HepG2 (cell line): ENCODE results near the gene STXBP2. TPM values are rescaled to one million over a fixed set of nuclear protein-coding genes. Genes with fewer than 3 reads are reported as not detected.

Experiments
- FOXA3 ChIP-seq: IDR thresholded peaks from 2 replicates; pipeline ENCODE4 v1.6.1; 2016; ENCODE audit warnings: missing genetic modification reagents, missing compliant biosample characterization
- HOXA9 ChIP-seq: sonication (generic); formaldehyde crosslinking; IDR thresholded peaks from 2 replicates; pipeline ENCODE4 v1.8.1; 2022; ENCODE audit warnings: missing genetic modification reagents, mild to moderate bottlenecking, moderate library complexity, borderline replicate concordance
- LBX2 ChIP-seq: sonication (generic); formaldehyde crosslinking; IDR thresholded peaks from 2 replicates; pipeline ENCODE4 v1.5.0; 2020; ENCODE audit warnings: missing genetic modification reagents, mild to moderate bottlenecking, borderline replicate concordance
- MBD4 ChIP-seq: IDR thresholded peaks from 2 replicates; pipeline ENCODE4 v1.6.1; 2012; ENCODE audit warnings: low read length, inconsistent platforms, borderline replicate concordance
- MIER2 ChIP-seq: IDR thresholded peaks from 2 replicates; pipeline ENCODE4 v1.6.1; 2016; ENCODE audit warnings: missing biosample characterization, missing genetic modification reagents
- MZF1 ChIP-seq: sonication (generic); formaldehyde crosslinking; IDR thresholded peaks from 2 replicates; pipeline ENCODE4 v1.8.1; 2023; ENCODE audit warnings: mild to moderate bottlenecking, missing genetic modification reagents, borderline replicate concordance
- NAIF1 ChIP-seq: sonication (generic); formaldehyde crosslinking; IDR thresholded peaks from 2 replicates; pipeline ENCODE4 v1.5.0; 2020; ENCODE audit warnings: mild to moderate bottlenecking, missing genetic modification reagents, borderline replicate concordance
- NCOR1 ChIP-seq: fragments of 200-600 bp; sonication (generic); IDR thresholded peaks from 2 replicates; pipeline ENCODE4 v1.7.0; 2017; ENCODE audit warnings: antibody characterized with exemption, low read length, borderline replicate concordance
- NFIB ChIP-seq: sonication (generic); formaldehyde crosslinking; IDR thresholded peaks from 2 replicates; pipeline ENCODE4 v1.9.0; 2021; ENCODE audit warnings: missing genetic modification reagents, mild to moderate bottlenecking, borderline replicate concordance
- SKI ChIP-seq: fragments of 450-650 bp; IDR thresholded peaks from one replicate; pipeline ENCODE4 v1.6.1; 2018; ENCODE audit warnings: mild to moderate bottlenecking; ENCODE audit not compliant: partially characterized antibody
- XRCC5 ChIP-seq: fragments of 200-400 bp; formaldehyde crosslinking; optimal IDR thresholded peaks from 2 replicates; pipeline ENCODE3; 2017; ENCODE audit warnings: mild to moderate bottlenecking, low read length
- ZKSCAN5 ChIP-seq: sonication (generic); formaldehyde crosslinking; IDR thresholded peaks from 2 replicates; pipeline ENCODE4 v1.5.1; 2020; ENCODE audit warnings: mild to moderate bottlenecking, missing genetic modification reagents
- ZMYM4 ChIP-seq: sonication (generic); formaldehyde crosslinking; IDR thresholded peaks from 2 replicates; pipeline ENCODE4 v1.8.1; 2023; ENCODE audit warnings: mild to moderate bottlenecking, missing genetic modification reagents
- ZNF138 ChIP-seq: sonication (generic); formaldehyde crosslinking; IDR thresholded peaks from 2 replicates; pipeline ENCODE4 v1.5.0; 2020; ENCODE audit warnings: mild to moderate bottlenecking, low read depth, missing genetic modification reagents
- ZNF235 ChIP-seq: sonication (generic); formaldehyde crosslinking; IDR thresholded peaks from 2 replicates; pipeline ENCODE4 v1.8.1; 2023; ENCODE audit warnings: mild to moderate bottlenecking, missing genetic modification reagents, borderline replicate concordance
- ZNF275 ChIP-seq: sonication (generic); formaldehyde crosslinking; IDR thresholded peaks from 2 replicates; pipeline ENCODE4 v1.8.0; 2022; ENCODE audit warnings: missing genetic modification reagents, mild to moderate bottlenecking, inconsistent platforms, borderline replicate concordance
- ZNF451 ChIP-seq: sonication (generic); formaldehyde crosslinking; IDR thresholded peaks from 2 replicates; pipeline ENCODE4 v1.5.0; 2020; ENCODE audit warnings: mild to moderate bottlenecking, missing genetic modification reagents
- ZNF549 ChIP-seq: sonication (generic); formaldehyde crosslinking; IDR thresholded peaks from 2 replicates; pipeline ENCODE4 v1.5.0; 2020; ENCODE audit warnings: missing genetic modification reagents
- ZNF567 ChIP-seq: sonication (generic); formaldehyde crosslinking; IDR thresholded peaks from 2 replicates; pipeline ENCODE4 v1.8.1; 2023; ENCODE audit warnings: mild to moderate bottlenecking, missing genetic modification reagents, borderline replicate concordance
- ZNF7 ChIP-seq: IDR thresholded peaks from 2 replicates; pipeline ENCODE4 v1.6.1; 2016; ENCODE audit warnings: missing biosample characterization, missing genetic modification reagents
- ZNF737 ChIP-seq: sonication (generic); formaldehyde crosslinking; IDR thresholded peaks from 2 replicates; pipeline ENCODE4 v1.5.0; 2020; ENCODE audit warnings: missing genetic modification reagents, mild to moderate bottlenecking, borderline replicate concordance
- ZSCAN30 ChIP-seq: sonication (generic); formaldehyde crosslinking; IDR thresholded peaks from 2 replicates; pipeline ENCODE4 v1.5.0; 2020; ENCODE audit warnings: mild to moderate bottlenecking, missing genetic modification reagents
- polyA plus RNA-seq, 8 experiments: library from polyadenylated mRNA; depleted of rRNA in 3 of 8; stranded (reverse) in 7 of 8; unstranded in 1 of 8; fragments of >200 nt; fragmentation: Illumina TruSeq in 4 of 8; extraction: Trizol in 4 of 8; gene quantifications; 2 replicates each; pipeline versions ENCODE4 v1.2.1 to v1.2.3, GENCODE V29; 2011 to 2016; ENCODE audit warnings: low read depth in 4 of 8, missing spikeins in 1 of 8, mixed read lengths in 1 of 8; ENCODE audit not compliant: insufficient read depth in 1 of 8
- total RNA-seq, 5 experiments: library from RNA; depleted of rRNA; stranded (reverse); fragments of >200 nt; fragmentation: Illumina TruSeq; extraction: Trizol; gene quantifications; 2 replicates each; pipeline ENCODE4 v1.2.3, GENCODE V29; 2016; ENCODE audit warnings: low read depth in 1 of 5
- TF ChIP-seq, protein P1 (sequence below): IDR thresholded peaks from 2 replicates; pipeline ENCODE4 v1.6.1; 2016; ENCODE audit warnings: mild to moderate bottlenecking
- TF ChIP-seq, protein P2 (sequence below): sonication (generic); formaldehyde crosslinking; IDR thresholded peaks from 2 replicates; pipeline ENCODE4 v1.5.0; 2020; ENCODE audit warnings: missing genetic modification reagents, mild to moderate bottlenecking, borderline replicate concordance

The STXBP2 gene
- total and polyA plus RNA-seq, 2 of the 13 experiments (the other 11 are each of a cell fraction or from before 2014, with no cell fraction given) = 22.8 to 40.1 TPM

DNA sequence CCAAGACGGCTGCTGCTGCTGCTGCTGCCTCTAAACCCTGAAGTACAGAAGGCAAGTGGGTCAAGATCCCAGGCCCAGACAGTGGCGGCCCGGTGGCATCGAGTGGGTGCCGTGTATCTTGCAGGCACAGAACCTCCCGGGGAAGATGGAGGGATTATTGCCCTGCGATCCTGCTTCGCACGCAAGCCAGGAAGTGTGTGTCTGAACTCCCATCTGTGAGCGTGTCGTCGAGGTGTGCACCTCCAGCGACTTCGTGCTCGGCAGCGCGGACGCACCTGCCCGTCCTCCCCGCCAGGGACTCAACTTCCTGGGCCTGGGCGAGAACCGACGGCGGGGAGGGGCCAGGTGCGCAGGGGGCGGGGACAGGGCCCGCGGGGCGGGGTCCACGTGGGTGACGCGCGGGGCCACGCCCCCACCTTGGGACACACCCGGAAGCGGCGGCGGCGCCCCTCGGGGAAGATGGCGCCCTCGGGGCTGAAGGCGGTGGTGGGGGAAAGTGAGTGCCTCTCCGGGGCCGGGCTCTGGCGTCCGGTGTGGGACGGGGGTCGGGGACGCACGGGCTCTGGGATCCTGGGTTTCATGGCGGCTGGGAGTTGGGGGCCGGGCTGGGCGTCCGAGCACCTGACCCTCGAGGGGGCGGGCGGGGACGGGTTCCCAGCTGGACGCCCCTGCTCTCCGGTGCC, at the start of gene STXBP2 (continued):
- TF ChIP-seq, protein P1, sequence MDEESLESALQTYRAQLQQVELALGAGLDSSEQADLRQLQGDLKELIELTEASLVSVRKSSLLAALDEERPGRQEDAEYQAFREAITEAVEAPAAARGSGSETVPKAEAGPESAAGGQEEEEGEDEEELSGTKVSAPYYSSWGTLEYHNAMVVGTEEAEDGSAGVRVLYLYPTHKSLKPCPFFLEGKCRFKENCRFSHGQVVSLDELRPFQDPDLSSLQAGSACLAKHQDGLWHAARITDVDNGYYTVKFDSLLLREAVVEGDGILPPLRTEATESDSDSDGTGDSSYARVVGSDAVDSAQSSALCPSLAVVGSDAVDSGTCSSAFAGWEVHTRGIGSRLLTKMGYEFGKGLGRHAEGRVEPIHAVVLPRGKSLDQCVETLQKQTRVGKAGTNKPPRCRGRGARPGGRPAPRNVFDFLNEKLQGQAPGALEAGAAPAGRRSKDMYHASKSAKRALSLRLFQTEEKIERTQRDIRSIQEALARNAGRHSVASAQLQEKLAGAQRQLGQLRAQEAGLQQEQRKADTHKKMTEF (CRISPR knock-in tag) = peak; percentile 30; the same call in 1 of the 2 replicates
- TF ChIP-seq ZNF549 (CRISPR knock-in tag) = no peak
- TF ChIP-seq ZNF275 (CRISPR knock-in tag) = 0 out of 2 replicates have a peak, but pooled peaks have one; percentile 51
- TF ChIP-seq ZKSCAN5 (CRISPR knock-in tag) = no peak
- TF ChIP-seq MIER2 (CRISPR knock-in tag) = no peak
- no peak for TF ChIP-seq NAIF1 (CRISPR knock-in tag)
- peak; percentile 78; the same call in 1 of the 2 replicates for TF ChIP-seq ZNF138
- no peak for TF ChIP-seq HOXA9 (CRISPR knock-in tag)
- no peak for TF ChIP-seq ZNF567 (CRISPR knock-in tag)
- TF ChIP-seq NFIB (CRISPR knock-in tag) = no peak
- no peak for TF ChIP-seq ZNF7 (CRISPR knock-in tag)
- peak; percentile 89; the same call in 1 of the 2 replicates for TF ChIP-seq LBX2 (CRISPR knock-in tag)
- TF ChIP-seq ZNF737 (CRISPR knock-in tag) = no peak
- no peak for TF ChIP-seq NCOR1
- peak; percentile 86; the same call in 1 of the 2 replicates for TF ChIP-seq ZNF451 (CRISPR knock-in tag)
- no peak for TF ChIP-seq XRCC5
- no peak for TF ChIP-seq ZMYM4 (CRISPR knock-in tag)
- TF ChIP-seq, protein P2, sequence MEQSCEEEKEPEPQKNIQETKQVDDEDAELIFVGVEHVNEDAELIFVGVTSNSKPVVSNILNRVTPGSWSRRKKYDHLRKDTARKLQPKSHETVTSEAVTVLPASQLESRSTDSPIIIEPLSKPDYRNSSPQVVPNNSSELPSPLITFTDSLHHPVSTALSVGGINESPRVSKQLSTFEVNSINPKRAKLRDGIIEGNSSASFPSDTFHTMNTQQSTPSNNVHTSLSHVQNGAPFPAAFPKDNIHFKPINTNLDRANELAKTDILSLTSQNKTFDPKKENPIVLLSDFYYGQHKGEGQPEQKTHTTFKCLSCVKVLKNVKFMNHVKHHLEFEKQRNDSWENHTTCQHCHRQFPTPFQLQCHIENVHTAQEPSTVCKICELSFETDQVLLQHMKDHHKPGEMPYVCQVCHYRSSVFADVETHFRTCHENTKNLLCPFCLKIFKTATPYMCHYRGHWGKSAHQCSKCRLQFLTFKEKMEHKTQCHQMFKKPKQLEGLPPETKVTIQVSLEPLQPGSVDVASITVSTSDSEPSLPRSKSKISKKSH (CRISPR knock-in tag) = no peak; the same call in 1 of the 2 replicates
- no peak for TF ChIP-seq FOXA3 (CRISPR knock-in tag)
- TF ChIP-seq ZSCAN30 (CRISPR knock-in tag) = no peak
- no peak for TF ChIP-seq MBD4
- TF ChIP-seq SKI = no peak
- no peak for TF ChIP-seq MZF1
- TF ChIP-seq ZNF235 (CRISPR knock-in tag) = no peak; the same call in 1 of the 2 replicates
